Astrocyte (in vitro differentiated cells and primary cell): ENCODE measurements around the gene RMI2. TPM values are rescaled to one million over a fixed set of nuclear protein-coding genes. Genes with fewer than 3 reads are reported as not detected.

ENCODE experiments used
- DNase-seq: peaks from one replicate; pipeline ENCODE4 v3.0.0-alpha.2; 2010; ENCODE audit warnings: low read depth
- FAIRE-seq: peaks from 2 replicates; lab custom pipeline; 2011; peaks lifted over from hg19 to GRCh38; lab: Jason Lieb, UNC
- H2AFZ ChIP-seq: 2 replicates; pipeline ENCODE4 v1.6.0; 2012; ENCODE audit warnings: low read depth, low read length, inconsistent platforms
- H3K27ac ChIP-seq: 2 replicates; pipeline ENCODE4 v1.5.1; 2011; ENCODE audit warnings: low read depth, low read length, inconsistent platforms
- H3K27me3 ChIP-seq: 2 replicates; pipeline ENCODE4 v1.6.0; 2011; ENCODE audit warnings: low read length, inconsistent platforms; ENCODE audit not compliant: insufficient read depth
- H3K36me3 ChIP-seq: 2 replicates; pipeline ENCODE4 v1.5.1; 2011; ENCODE audit warnings: low read length, inconsistent platforms; ENCODE audit not compliant: insufficient read depth
- H3K4me1 ChIP-seq: 2 replicates; pipeline ENCODE4 v1.5.1; 2011; ENCODE audit warnings: low read length, inconsistent platforms; ENCODE audit not compliant: insufficient read depth
- H3K4me2 ChIP-seq: 2 replicates; pipeline ENCODE4 v1.6.0; 2012; ENCODE audit warnings: low read length, inconsistent platforms
- H3K4me3 ChIP-seq: 2 replicates; pipeline ENCODE4 v1.5.1; 2011; ENCODE audit warnings: low read depth, mild to moderate bottlenecking, low read length, inconsistent platforms; ENCODE audit not compliant: insufficient read depth
- H3K79me2 ChIP-seq: 2 replicates; pipeline ENCODE4 v1.6.0; 2012; ENCODE audit warnings: mild to moderate bottlenecking, low read length, inconsistent platforms; ENCODE audit not compliant: insufficient read depth
- H3K9ac ChIP-seq: 2 replicates; pipeline ENCODE4 v1.6.0; 2012; ENCODE audit warnings: mild to moderate bottlenecking, low read length, inconsistent platforms
- H3K9me3 ChIP-seq: 2 replicates; pipeline ENCODE4 v1.5.1; 2012; ENCODE audit warnings: low read depth, mild to moderate bottlenecking, low read length, inconsistent platforms; ENCODE audit not compliant: insufficient read depth
- H4K20me1 ChIP-seq: 2 replicates; pipeline ENCODE4 v1.6.0; 2012; ENCODE audit warnings: low read length, inconsistent platforms; ENCODE audit not compliant: insufficient read depth
- H3K27ac Mint-ChIP-seq: one replicate; pipeline ENCODE4 v1.8.0; 2021; ENCODE audit warnings: mild to moderate bottlenecking, mixed read lengths; ENCODE audit not compliant: unreplicated experiment
- H3K27me3 Mint-ChIP-seq: one replicate; pipeline ENCODE4 v1.8.0; 2021; ENCODE audit warnings: low read depth, mixed read lengths; ENCODE audit not compliant: unreplicated experiment
- H3K36me3 Mint-ChIP-seq: one replicate; pipeline ENCODE4 v1.8.0; 2021; ENCODE audit warnings: low read depth, mixed read lengths; ENCODE audit not compliant: unreplicated experiment
- H3K4me1 Mint-ChIP-seq: one replicate; pipeline ENCODE4 v1.8.0; 2021; ENCODE audit warnings: low read depth, mixed read lengths; ENCODE audit not compliant: unreplicated experiment
- H3K4me3 Mint-ChIP-seq: one replicate; pipeline ENCODE4 v1.8.0; 2021; ENCODE audit warnings: mild to moderate bottlenecking, moderate library complexity, mixed read lengths; ENCODE audit not compliant: unreplicated experiment
- H3K9me3 Mint-ChIP-seq: one replicate; pipeline ENCODE4 v1.8.0; 2021; ENCODE audit warnings: mild to moderate bottlenecking, mixed read lengths; ENCODE audit not compliant: unreplicated experiment
- EZH2 ChIP-seq: IDR thresholded peaks from 2 replicates; pipeline ENCODE4 v1.6.1; 2012; ENCODE audit warnings: mild to moderate bottlenecking, low read length, inconsistent platforms; ENCODE audit not compliant: insufficient read depth
- total RNA-seq: library from RNA; stranded (reverse); gene quantifications from 2 replicates; pipeline ENCODE4 v1.2.1, GENCODE V29; 2021
- TF ChIP-seq, protein P1 (sequence below): IDR thresholded peaks from 2 replicates; pipeline ENCODE4 v1.5.1; 2011; ENCODE audit warnings: low read depth, mild to moderate bottlenecking, inconsistent platforms, low read length, moderate library complexity; ENCODE audit not compliant: insufficient read depth

Gene RMI2
- total RNA-seq, 1 donor from 2014 or later = 7.8 TPM

DNA sequence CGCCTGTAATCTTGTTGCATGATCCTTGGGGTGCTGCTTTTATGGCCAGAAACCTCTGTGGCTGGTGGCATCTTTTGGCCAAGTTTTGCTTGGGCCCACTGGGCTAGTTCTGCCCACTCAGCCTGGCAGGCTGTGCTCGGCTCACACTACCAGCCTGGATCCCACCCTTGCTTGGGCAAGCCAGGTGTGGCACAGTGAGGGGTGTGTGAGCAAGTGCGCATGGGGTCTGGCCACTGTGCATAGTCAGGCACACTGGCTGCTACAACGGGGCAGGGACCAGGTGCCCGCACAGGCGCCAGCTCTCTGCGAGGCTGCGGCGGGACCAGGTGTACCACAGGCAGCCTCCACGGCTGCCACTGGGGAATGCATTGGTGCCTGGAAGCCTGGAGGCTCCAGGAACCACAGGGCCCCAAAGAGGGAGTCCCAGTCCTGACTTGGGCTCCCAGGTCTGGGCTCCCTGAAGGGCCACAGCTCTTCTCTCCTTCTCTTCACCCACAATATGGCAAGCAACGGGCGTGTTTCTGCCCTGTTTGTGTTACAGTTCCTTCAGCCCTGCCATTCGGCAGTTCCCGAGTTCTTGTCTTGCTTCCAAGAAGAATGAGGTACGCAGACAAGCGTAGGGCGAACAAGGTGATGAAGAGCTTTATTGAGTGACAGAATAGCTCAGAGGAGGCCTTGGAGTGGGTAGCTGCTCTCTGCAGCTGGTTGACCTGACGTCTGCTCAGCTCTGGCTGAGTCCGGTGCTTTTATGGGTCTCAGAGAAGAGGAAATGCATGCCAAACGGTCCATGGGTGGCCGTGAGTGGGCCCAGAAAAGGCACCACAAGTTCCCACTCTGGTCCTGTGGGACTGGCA, 37.4 kb upstream of the RMI2 start:
- Mint-ChIP-seq H3K9me3 (no peaks in the 10 kb centered on the region), H3K27ac (no peak overlapping the region), H3K4me3 (no peak overlapping the region), H3K27me3 (no peaks in the 10 kb centered on the region), H3K36me3 (no peaks in the 10 kb centered on the region), H3K4me1 (peaks cover 18% of the 10 kb centered on the region)
- no peaks in the 10 kb centered on the region for H3K9me3 ChIP-seq
- no peaks in the 10 kb centered on the region for H3K36me3 ChIP-seq
- FAIRE-seq (no peak), DNase-seq (no peak)
- no peaks in the 10 kb centered on the region for H3K27me3 ChIP-seq
- no peak overlapping the region for H3K4me3 ChIP-seq
- TF ChIP-seq, protein P1, sequence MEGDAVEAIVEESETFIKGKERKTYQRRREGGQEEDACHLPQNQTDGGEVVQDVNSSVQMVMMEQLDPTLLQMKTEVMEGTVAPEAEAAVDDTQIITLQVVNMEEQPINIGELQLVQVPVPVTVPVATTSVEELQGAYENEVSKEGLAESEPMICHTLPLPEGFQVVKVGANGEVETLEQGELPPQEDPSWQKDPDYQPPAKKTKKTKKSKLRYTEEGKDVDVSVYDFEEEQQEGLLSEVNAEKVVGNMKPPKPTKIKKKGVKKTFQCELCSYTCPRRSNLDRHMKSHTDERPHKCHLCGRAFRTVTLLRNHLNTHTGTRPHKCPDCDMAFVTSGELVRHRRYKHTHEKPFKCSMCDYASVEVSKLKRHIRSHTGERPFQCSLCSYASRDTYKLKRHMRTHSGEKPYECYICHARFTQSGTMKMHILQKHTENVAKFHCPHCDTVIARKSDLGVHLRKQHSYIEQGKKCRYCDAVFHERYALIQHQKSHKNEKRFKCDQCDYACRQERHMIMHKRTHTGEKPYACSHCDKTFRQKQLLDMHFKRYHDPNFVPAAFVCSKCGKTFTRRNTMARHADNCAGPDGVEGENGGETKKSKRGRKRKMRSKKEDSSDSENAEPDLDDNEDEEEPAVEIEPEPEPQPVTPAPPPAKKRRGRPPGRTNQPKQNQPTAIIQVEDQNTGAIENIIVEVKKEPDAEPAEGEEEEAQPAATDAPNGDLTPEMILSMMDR = no peak
- no peak for TF ChIP-seq EZH2
- H2AFZ ChIP-seq = no peak overlapping the region
- H3K9ac ChIP-seq = no peak overlapping the region
- no peak overlapping the region for H3K27ac ChIP-seq
- H3K4me1 ChIP-seq = peaks cover 16% of the 10 kb centered on the region
- no peaks in the 10 kb centered on the region for H3K79me2 ChIP-seq
- no peaks in the 10 kb centered on the region for H4K20me1 ChIP-seq
- H3K4me2 ChIP-seq = no peak overlapping the region

DNA sequence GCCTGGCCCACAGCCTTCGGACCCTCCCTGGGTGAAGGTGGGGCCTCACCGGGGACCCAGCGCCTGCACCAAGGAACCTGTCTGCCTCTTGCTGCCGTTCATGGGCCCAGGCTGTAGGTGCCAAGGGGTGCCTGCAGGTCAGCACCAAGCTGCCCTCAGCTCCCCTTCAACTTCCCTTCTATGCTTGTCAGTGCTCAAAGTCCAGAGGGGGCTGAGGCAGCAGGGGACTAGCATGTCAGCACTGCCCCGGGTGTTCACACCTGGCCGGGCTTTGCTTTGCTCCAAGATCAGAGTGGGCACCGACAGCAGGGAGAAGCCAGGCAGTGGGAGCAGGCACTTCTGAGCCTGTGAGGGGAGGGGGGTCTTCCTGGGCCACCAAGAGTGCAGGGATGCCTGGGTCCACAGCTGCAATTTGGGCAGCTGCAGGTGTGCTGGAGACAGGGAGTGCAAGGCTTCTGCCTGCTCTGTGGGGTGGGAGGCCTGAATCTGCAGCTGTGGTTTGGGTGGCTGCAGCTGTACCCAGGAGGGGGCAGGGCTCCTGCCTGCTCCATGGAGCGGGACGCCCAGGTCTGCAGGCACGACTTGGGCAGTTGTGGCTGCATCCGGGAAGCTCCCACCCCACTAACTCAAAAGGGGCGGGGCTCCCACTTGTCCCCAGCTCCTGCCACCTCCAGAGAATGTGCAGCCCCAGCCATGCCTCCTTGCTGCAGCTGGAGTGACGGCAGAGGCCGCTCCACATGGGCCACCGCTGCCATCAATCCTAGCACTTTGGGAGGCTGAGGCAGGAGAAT, 36.6 kb upstream of the RMI2 start:
- Mint-ChIP-seq H3K9me3 (no peaks in the 10 kb centered on the region), H3K4me1 (peaks cover 22% of the 10 kb centered on the region), H3K27ac (no peak overlapping the region), H3K36me3 (no peaks in the 10 kb centered on the region), H3K27me3 (no peaks in the 10 kb centered on the region), H3K4me3 (no peak overlapping the region)
- H3K27ac ChIP-seq = no peak overlapping the region
- no peak overlapping the region for H3K4me2 ChIP-seq
- FAIRE-seq (no peak), DNase-seq (no peak)
- no peaks in the 10 kb centered on the region for H3K79me2 ChIP-seq
- H3K9me3 ChIP-seq = no peaks in the 10 kb centered on the region
- H3K36me3 ChIP-seq = no peaks in the 10 kb centered on the region
- H3K27me3 ChIP-seq = no peaks in the 10 kb centered on the region
- H3K4me1 ChIP-seq = peaks cover 24% of the 10 kb centered on the region
- H3K9ac ChIP-seq = no peak overlapping the region
- H3K4me3 ChIP-seq = no peak overlapping the region
- TF ChIP-seq, protein P1 = no peak
- TF ChIP-seq EZH2 = no peak
- H2AFZ ChIP-seq = no peak overlapping the region
- no peaks in the 10 kb centered on the region for H4K20me1 ChIP-seq
